GM23338 (cell line): Measurements from ENCODE around the gene NUP107. TPM values are rescaled to one million over a fixed set of nuclear protein-coding genes. Genes with fewer than 3 reads are reported as not detected.

Source experiments
- ATAC-seq: fragments of 200-7000 bp; cut with Tn5 transposase; 3 replicates; pipeline ENCODE4 v1.9.1; 2020
- DNase-seq: peaks from one replicate; pipeline ENCODE4 v3.0.0-alpha.2; 2015; ENCODE audit warnings: low spot score
- H2AFZ ChIP-seq: fragments of 200-600 bp; sonication (generic); 2 replicates; pipeline ENCODE4 v1.8.0; 2016; ENCODE audit warnings: antibody characterized with exemption, mild to moderate bottlenecking, moderate library complexity
- H3F3A ChIP-seq: fragments of 200-600 bp; sonication (generic); replicated peaks from 2 replicates; pipeline ENCODE4 v1.8.0; 2017; ENCODE audit warnings: antibody characterized with exemption, mixed run types, low read depth
- H3K27ac ChIP-seq: fragments of 200-600 bp; sonication (generic); 2 replicates; pipeline ENCODE4 v1.6.1; 2016; ENCODE audit warnings: low read depth
- H3K27me3 ChIP-seq: fragments of 200-600 bp; sonication (generic); 2 replicates; pipeline ENCODE4 v1.8.0; 2016; ENCODE audit warnings: mild to moderate bottlenecking, mixed run types, moderate library complexity; ENCODE audit not compliant: insufficient read depth
- H3K36me3 ChIP-seq: fragments of 200-600 bp; sonication (generic); 2 replicates; pipeline ENCODE4 v1.8.0; 2016; ENCODE audit warnings: mild to moderate bottlenecking; ENCODE audit not compliant: insufficient read depth
- H3K4me1 ChIP-seq: fragments of 200-600 bp; sonication (generic); 2 replicates; pipeline ENCODE4 v1.8.0; 2016; ENCODE audit warnings: mild to moderate bottlenecking, moderate library complexity; ENCODE audit not compliant: insufficient read depth
- H3K4me2 ChIP-seq: fragments of 200-600 bp; sonication (generic); 2 replicates; pipeline ENCODE4 v1.7.1; 2017; ENCODE audit warnings: mixed run types
- H3K4me3 ChIP-seq: fragments of 200-600 bp; sonication (generic); 2 replicates; pipeline ENCODE4 v1.6.1; 2016; ENCODE audit warnings: mixed run types
- H3K79me2 ChIP-seq: fragments of 200-600 bp; sonication (generic); replicated peaks from 2 replicates; pipeline ENCODE4 v1.8.0; 2017; ENCODE audit warnings: mild to moderate bottlenecking; ENCODE audit not compliant: insufficient read depth
- H3K9me2 ChIP-seq: fragments of 200-600 bp; sonication (generic); 2 replicates; pipeline ENCODE4 v1.8.0; 2017; ENCODE audit not compliant: insufficient read depth
- H4K20me1 ChIP-seq: fragments of 200-600 bp; sonication (generic); replicated peaks from 2 replicates; pipeline ENCODE4 v1.8.0; 2017; ENCODE audit warnings: mild to moderate bottlenecking; ENCODE audit not compliant: insufficient read depth
- H3K27ac Mint-ChIP-seq: 2 replicates; pipeline ENCODE4 v1.8.0; 2020; ENCODE audit warnings: inconsistent platforms, mild to moderate bottlenecking, moderate library complexity, mixed read lengths
- H3K27me3 Mint-ChIP-seq: 3 replicates; pipeline ENCODE4 v1.8.0; 2022; ENCODE audit warnings: low read depth, mild to moderate bottlenecking, moderate library complexity, mixed read lengths, inconsistent platforms; ENCODE audit not compliant: insufficient read depth, poor library complexity
- H3K36me3 Mint-ChIP-seq: 3 replicates; pipeline ENCODE4 v1.8.0; 2021; ENCODE audit warnings: low read depth, mild to moderate bottlenecking, inconsistent platforms, moderate library complexity, mixed read lengths
- H3K4me1 Mint-ChIP-seq: 3 replicates; pipeline ENCODE4 v1.8.0; 2020; ENCODE audit warnings: mild to moderate bottlenecking, inconsistent platforms, mixed read lengths
- H3K4me3 Mint-ChIP-seq: 3 replicates; pipeline ENCODE4 v1.8.0; 2021; ENCODE audit warnings: moderate library complexity, mild to moderate bottlenecking, inconsistent platforms, mixed read lengths
- H3K9me3 Mint-ChIP-seq: 3 replicates; pipeline ENCODE4 v1.8.0; 2020; ENCODE audit warnings: moderate library complexity, mild to moderate bottlenecking, inconsistent platforms, mixed read lengths
- CTCF ChIP-seq, 2 experiments: fragments of 200-600 bp in 1 of 2; sonication (generic) in 1 of 2; conservative IDR thresholded peaks; 2 replicates each; pipeline versions ENCODE4 v1.5.1 to v1.6.1; 2016 to 2017; ENCODE audit warnings: antibody characterized with exemption in 2 of 2, low read depth in 2 of 2, mild to moderate bottlenecking in 2 of 2, moderate library complexity in 1 of 2
- ETS1 ChIP-seq: IDR thresholded peaks from 2 replicates; pipeline ENCODE4 v1.6.1; 2016; ENCODE audit warnings: antibody characterized with exemption
- EZH2phosphoT487 ChIP-seq: fragments of 200-600 bp; sonication (generic); IDR thresholded peaks from one replicate; pipeline ENCODE4 v1.8.1; 2018; ENCODE audit warnings: antibody characterized with exemption; ENCODE audit not compliant: unreplicated experiment
- JUNB ChIP-seq: IDR thresholded peaks from one replicate; pipeline ENCODE4 v1.6.1; 2016; ENCODE audit warnings: antibody characterized with exemption; ENCODE audit not compliant: unreplicated experiment
- NANOG ChIP-seq: IDR thresholded peaks from 2 replicates; pipeline ENCODE4 v1.6.1; 2016; ENCODE audit warnings: antibody characterized with exemption, borderline replicate concordance
- REST ChIP-seq: IDR thresholded peaks from one replicate; pipeline ENCODE4 v1.6.1; 2018; ENCODE audit warnings: antibody characterized with exemption; ENCODE audit not compliant: unreplicated experiment
- STAT1 ChIP-seq: IDR thresholded peaks from one replicate; pipeline ENCODE4 v1.6.1; 2016; ENCODE audit warnings: antibody characterized with exemption; ENCODE audit not compliant: unreplicated experiment
- ZNF114 ChIP-seq: fragments of 250-450 bp; sonication (Bioruptor Pico); IDR thresholded peaks from 2 replicates; pipeline ENCODE4 v1.5.0; 2020; ENCODE audit warnings: mild to moderate bottlenecking, moderate library complexity
- polyA plus RNA-seq: library from polyadenylated mRNA; unstranded; fragments of >200 nt; fragmentation: Nextera tagmentation; extraction: Ambion mirVana; gene quantifications from 2 replicates; pipeline ENCODE4 v1.2.1, GENCODE V29; 2016
- total RNA-seq: library from RNA; depleted of rRNA; stranded (reverse); fragments of >200 nt; shearing (Covaris generic); gene quantifications from 2 replicates; pipeline ENCODE4 v1.2.3, GENCODE V29; 2014

NUP107 gene
- total and polyA plus RNA-seq, 2 experiments from 2014 or later: 123 to 152 TPM

- TF ChIP-seq ZNF114 (CRISPR knock-in tag) (no peak), REST (no peak), NANOG (no peak), CTCF (conservative IDR thresholded peaks at IDR 0.05; ENCODE audit: low read depth in 2 of 2) (no peak), EZH2phosphoT487 (no peak), JUNB (no peak), STAT1 (no peak)
Measured at GRCh38 chr12:68667291-68667690, 19.5 kb upstream of the NUP107 start (continued).

GRCh38 chr12:68667896-68668295 is 18.9 kb upstream of the NUP107 start:
- Histone ChIP-seq H3F3A (no peaks in the 10 kb centered on the region), H3K27ac (no peak overlapping the region), H3K9me2 (no peaks in the 10 kb centered on the region), H2AFZ (no peak overlapping the region), H3K36me3 (no peaks in the 10 kb centered on the region), H3K4me1 (peaks cover 17% of the 10 kb centered on the region), H3K79me2 (no peaks in the 10 kb centered on the region), H3K4me2 (no peak overlapping the region), H3K27me3 (no peaks in the 10 kb centered on the region), H4K20me1 (no peaks in the 10 kb centered on the region), H3K4me3 (no peak overlapping the region)
- Mint-ChIP-seq H3K4me3 (no peak overlapping the region), H3K27ac (peak overlapping the region; percentile 40; the same call in 1 of the 2 replicates), H3K4me1 (peaks cover 16% of the 10 kb centered on the region; the same call in 2 of the 3 replicates), H3K9me3 (no peaks in the 10 kb centered on the region), H3K36me3 (no peaks in the 10 kb centered on the region), H3K27me3 (no peaks in the 10 kb centered on the region)
- no peak for TF ChIP-seq ETS1
- no peak for TF ChIP-seq STAT1
- no peak for TF ChIP-seq NANOG
- TF ChIP-seq ZNF114 (CRISPR knock-in tag): no peak
- no peak for TF ChIP-seq CTCF (conservative IDR thresholded peaks at IDR 0.05; ENCODE audit: low read depth in 2 of 2)
- TF ChIP-seq EZH2phosphoT487: no peak
- peak; percentile 39 for DNase-seq
- ATAC-seq: peak; percentile 36; the same call in 2 of the 3 replicates
